ENCODE measurements around the gene RETREG2. TPM values are rescaled to one million over a fixed set of nuclear protein-coding genes. Genes with fewer than 3 reads are reported as not detected.

The RETREG2 gene
- total RNA-seq, 1 donor from 2014 or later = 29.9 TPM

GRCh38 chr2:219219784-219220532 is 41.9 kb downstream of the RETREG2 start:
- Histone ChIP-seq H3K9me3 (replicated peaks) (no peaks in the 10 kb centered on the region), H3K4me1 (peaks cover 40% of the 10 kb centered on the region), H3K4me3 (peak overlapping the region; percentile 75), H3K27me3 (ENCODE audit: low read depth) (no peaks in the 10 kb centered on the region), H3K36me3 (peaks cover 67% of the 10 kb centered on the region), H3K27ac (replicated peaks) (peak overlapping the region; percentile 98)
- intact Hi-C loops (cut with micrococcal nuclease) = loop anchor here (10.0 kb wide), 1 partner anchor 55 kb away; the partner anchor contains the start of gene NHEJ1
- no peak for DNase-seq
- no peak for TF ChIP-seq CTCF (IDR thresholded peaks at IDR 0.05; ENCODE audit: borderline replicate concordance)

GRCh38 chr2:219220652-219221402 is 42.8 kb downstream of the RETREG2 start:
- no peak overlapping the region for H3K27ac ChIP-seq (replicated peaks)
- H3K4me3 ChIP-seq = no peak overlapping the region
- no peaks in the 10 kb centered on the region for H3K9me3 ChIP-seq (replicated peaks)
- TF ChIP-seq CTCF (IDR thresholded peaks at IDR 0.05; ENCODE audit: borderline replicate concordance) = no peak
- no peak for DNase-seq
- intact Hi-C loops (cut with micrococcal nuclease) = loop anchor here (10.0 kb wide), 1 partner anchor 56 kb away; the partner anchor contains the start of gene NHEJ1
- H3K36me3 ChIP-seq = peaks cover 67% of the 10 kb centered on the region
- H3K4me1 ChIP-seq = peaks cover 40% of the 10 kb centered on the region
- H3K27me3 ChIP-seq (ENCODE audit: low read depth) = no peaks in the 10 kb centered on the region

- H3K4me1 ChIP-seq = peaks cover 35% of the 10 kb centered on the region
- no peak for TF ChIP-seq CTCF (IDR thresholded peaks at IDR 0.05; ENCODE audit: borderline replicate concordance)
- H3K9me3 ChIP-seq (replicated peaks) = no peaks in the 10 kb centered on the region
- H3K27me3 ChIP-seq (ENCODE audit: low read depth) = no peaks in the 10 kb centered on the region
- no peak overlapping the region for H3K27ac ChIP-seq (replicated peaks)
- DNase-seq = no peak
- intact Hi-C loops (cut with micrococcal nuclease) = loop anchor here (10.0 kb wide), 1 partner anchor 57 kb away; the partner anchor contains the start of gene NHEJ1
- H3K4me3 ChIP-seq = no peak overlapping the region
- H3K36me3 ChIP-seq = peaks cover 77% of the 10 kb centered on the region
Observed at GRCh38 chr2:219221957-219222518, 44.0 kb downstream of the RETREG2 start.

- H3K36me3 ChIP-seq = peaks cover 80% of the 10 kb centered on the region
Observed at GRCh38 chr2:219223831-219224610, 45.9 kb downstream of the RETREG2 start.

More at GRCh38 chr2:219223831-219224610, 45.9 kb downstream of the RETREG2 start:
- TF ChIP-seq CTCF (IDR thresholded peaks at IDR 0.05; ENCODE audit: borderline replicate concordance) = no peak
- H3K9me3 ChIP-seq (replicated peaks) = no peaks in the 10 kb centered on the region
- H3K27ac ChIP-seq (replicated peaks) = no peak overlapping the region
- H3K27me3 ChIP-seq (ENCODE audit: low read depth) = no peaks in the 10 kb centered on the region
- peaks cover 36% of the 10 kb centered on the region for H3K4me1 ChIP-seq
- intact Hi-C loops (cut with micrococcal nuclease) = loop anchor here (10.0 kb wide), 1 partner anchor 59 kb away; the partner anchor contains the start of gene NHEJ1
- no peak overlapping the region for H3K4me3 ChIP-seq
- DNase-seq = no peak

All from left ventricle myocardium inferior (tissue), 1 donor.